ENCODE data around the gene GLMP. TPM values are rescaled to one million over a fixed set of nuclear protein-coding genes. Genes with fewer than 3 reads are reported as not detected.

Gene GLMP
- total RNA-seq, 1 donor from 2014 or later = 43.6 TPM

- Mint-ChIP-seq H3K9me3 (ENCODE audit: unreplicated experiment) (no peaks in the 10 kb centered on the region), H3K4me3 (ENCODE audit: unreplicated experiment) (no peak overlapping the region), H3K4me1 (ENCODE audit: low read depth, unreplicated experiment) (peaks cover 5% of the 10 kb centered on the region), H3K36me3 (ENCODE audit: low read depth, unreplicated experiment) (peaks cover 27% of the 10 kb centered on the region), H3K27me3 (ENCODE audit: low read depth, unreplicated experiment) (no peaks in the 10 kb centered on the region), H3K27ac (ENCODE audit: unreplicated experiment) (no peak overlapping the region)
- Histone ChIP-seq H3K9ac (ENCODE audit: low read length) (no peak overlapping the region), H3K4me1 (ENCODE audit: insufficient read depth, low read length) (no peaks in the 10 kb centered on the region), H3K79me2 (ENCODE audit: insufficient read depth, low read length) (no peaks in the 10 kb centered on the region), H3K4me2 (ENCODE audit: low read length) (no peak overlapping the region), H2AFZ (ENCODE audit: low read depth, low read length) (no peak overlapping the region), H3K36me3 (ENCODE audit: insufficient read depth, low read length) (peaks cover 69% of the 10 kb centered on the region), H3K4me3 (ENCODE audit: insufficient read depth, low read depth, low read length) (no peak overlapping the region), H3K27ac (ENCODE audit: low read depth, low read length) (no peak overlapping the region), H4K20me1 (ENCODE audit: insufficient read depth, low read length) (peaks cover 29% of the 10 kb centered on the region), H3K9me3 (ENCODE audit: insufficient read depth, low read depth, low read length) (no peaks in the 10 kb centered on the region), H3K27me3 (ENCODE audit: insufficient read depth, low read length) (no peaks in the 10 kb centered on the region)
- DNase-seq (ENCODE audit: low read depth) (no peak), FAIRE-seq (no peak)
- TF ChIP-seq, protein P1, sequence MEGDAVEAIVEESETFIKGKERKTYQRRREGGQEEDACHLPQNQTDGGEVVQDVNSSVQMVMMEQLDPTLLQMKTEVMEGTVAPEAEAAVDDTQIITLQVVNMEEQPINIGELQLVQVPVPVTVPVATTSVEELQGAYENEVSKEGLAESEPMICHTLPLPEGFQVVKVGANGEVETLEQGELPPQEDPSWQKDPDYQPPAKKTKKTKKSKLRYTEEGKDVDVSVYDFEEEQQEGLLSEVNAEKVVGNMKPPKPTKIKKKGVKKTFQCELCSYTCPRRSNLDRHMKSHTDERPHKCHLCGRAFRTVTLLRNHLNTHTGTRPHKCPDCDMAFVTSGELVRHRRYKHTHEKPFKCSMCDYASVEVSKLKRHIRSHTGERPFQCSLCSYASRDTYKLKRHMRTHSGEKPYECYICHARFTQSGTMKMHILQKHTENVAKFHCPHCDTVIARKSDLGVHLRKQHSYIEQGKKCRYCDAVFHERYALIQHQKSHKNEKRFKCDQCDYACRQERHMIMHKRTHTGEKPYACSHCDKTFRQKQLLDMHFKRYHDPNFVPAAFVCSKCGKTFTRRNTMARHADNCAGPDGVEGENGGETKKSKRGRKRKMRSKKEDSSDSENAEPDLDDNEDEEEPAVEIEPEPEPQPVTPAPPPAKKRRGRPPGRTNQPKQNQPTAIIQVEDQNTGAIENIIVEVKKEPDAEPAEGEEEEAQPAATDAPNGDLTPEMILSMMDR (IDR thresholded peaks at IDR 0.05; ENCODE audit: insufficient read depth, low read depth, low read length) = no peak
- no peak for TF ChIP-seq EZH2 (IDR thresholded peaks at IDR 0.05; ENCODE audit: insufficient read depth, low read length)
These were observed 15.5 kb upstream of the GLMP start for GRCh38 chr1:156310962-156311361.

GRCh38 chr1:156308078-156308477, 12.6 kb upstream of the GLMP start:
- Mint-ChIP-seq H3K4me3 (ENCODE audit: unreplicated experiment) (no peak overlapping the region), H3K9me3 (ENCODE audit: unreplicated experiment) (no peaks in the 10 kb centered on the region), H3K27ac (ENCODE audit: unreplicated experiment) (no peak overlapping the region), H3K27me3 (ENCODE audit: low read depth, unreplicated experiment) (no peaks in the 10 kb centered on the region), H3K36me3 (ENCODE audit: low read depth, unreplicated experiment) (peaks cover 21% of the 10 kb centered on the region), H3K4me1 (ENCODE audit: low read depth, unreplicated experiment) (peaks cover 5% of the 10 kb centered on the region)
- peak; percentile 35 for DNase-seq (ENCODE audit: low read depth)
- Histone ChIP-seq H3K4me2 (ENCODE audit: low read length) (no peak overlapping the region), H3K27me3 (ENCODE audit: insufficient read depth, low read length) (no peaks in the 10 kb centered on the region), H3K9me3 (ENCODE audit: insufficient read depth, low read depth, low read length) (no peaks in the 10 kb centered on the region), H3K79me2 (ENCODE audit: insufficient read depth, low read length) (no peaks in the 10 kb centered on the region), H3K9ac (ENCODE audit: low read length) (no peak overlapping the region), H3K27ac (ENCODE audit: low read depth, low read length) (no peak overlapping the region), H2AFZ (ENCODE audit: low read depth, low read length) (no peak overlapping the region), H4K20me1 (ENCODE audit: insufficient read depth, low read length) (peaks cover 29% of the 10 kb centered on the region), H3K4me3 (ENCODE audit: insufficient read depth, low read depth, low read length) (no peak overlapping the region), H3K4me1 (ENCODE audit: insufficient read depth, low read length) (no peaks in the 10 kb centered on the region), H3K36me3 (ENCODE audit: insufficient read depth, low read length) (peaks cover 56% of the 10 kb centered on the region)
- no peak for TF ChIP-seq EZH2 (IDR thresholded peaks at IDR 0.05; ENCODE audit: insufficient read depth, low read length)
- TF ChIP-seq, protein P1 (IDR thresholded peaks at IDR 0.05; ENCODE audit: insufficient read depth, low read depth, low read length) = no peak
- no peak for FAIRE-seq

DNA sequence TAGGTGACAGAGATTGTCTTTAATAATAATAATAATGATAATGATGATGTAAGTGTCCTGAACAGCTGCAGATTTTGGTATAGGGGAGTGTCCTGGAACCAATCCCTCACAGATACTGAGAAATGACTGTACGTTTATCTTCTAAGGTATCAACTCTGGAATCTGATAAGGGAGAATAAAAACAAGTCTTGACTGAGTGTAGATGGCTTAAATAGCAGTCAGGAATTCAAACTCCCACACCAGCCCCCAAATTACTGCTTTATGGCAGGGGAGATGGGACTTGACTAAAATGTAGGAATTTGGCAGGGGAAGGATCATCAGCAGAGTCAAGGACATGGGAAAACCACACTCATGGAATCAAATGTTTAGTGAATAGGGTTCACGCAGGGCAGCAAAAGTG, 9.7 kb upstream of the GLMP start:
- FAIRE-seq (no peak), DNase-seq (ENCODE audit: low read depth) (no peak)
- Histone ChIP-seq H3K27me3 (ENCODE audit: insufficient read depth, low read length) (no peaks in the 10 kb centered on the region), H3K4me1 (ENCODE audit: insufficient read depth, low read length) (no peaks in the 10 kb centered on the region), H3K4me2 (ENCODE audit: low read length) (no peak overlapping the region), H3K9me3 (ENCODE audit: insufficient read depth, low read depth, low read length) (no peaks in the 10 kb centered on the region), H3K79me2 (ENCODE audit: insufficient read depth, low read length) (no peaks in the 10 kb centered on the region), H4K20me1 (ENCODE audit: insufficient read depth, low read length) (peaks cover 10% of the 10 kb centered on the region), H2AFZ (ENCODE audit: low read depth, low read length) (no peak overlapping the region), H3K27ac (ENCODE audit: low read depth, low read length) (no peak overlapping the region), H3K36me3 (ENCODE audit: insufficient read depth, low read length) (peaks cover 30% of the 10 kb centered on the region), H3K9ac (ENCODE audit: low read length) (no peak overlapping the region), H3K4me3 (ENCODE audit: insufficient read depth, low read depth, low read length) (no peak overlapping the region)
- Mint-ChIP-seq H3K36me3 (ENCODE audit: low read depth, unreplicated experiment) (peaks cover 15% of the 10 kb centered on the region), H3K9me3 (ENCODE audit: unreplicated experiment) (peaks cover 4% of the 10 kb centered on the region), H3K27me3 (ENCODE audit: low read depth, unreplicated experiment) (no peaks in the 10 kb centered on the region), H3K4me3 (ENCODE audit: unreplicated experiment) (no peak overlapping the region), H3K4me1 (ENCODE audit: low read depth, unreplicated experiment) (peaks cover 3% of the 10 kb centered on the region), H3K27ac (ENCODE audit: unreplicated experiment) (no peak overlapping the region)
- TF ChIP-seq, protein P1 (IDR thresholded peaks at IDR 0.05; ENCODE audit: insufficient read depth, low read depth, low read length) = no peak
- TF ChIP-seq EZH2 (IDR thresholded peaks at IDR 0.05; ENCODE audit: insufficient read depth, low read length) = no peak

All from astrocyte (in vitro differentiated cells and primary cell).